A549 (cell line): ENCODE data around the gene CD276. TPM values are rescaled to one million over a fixed set of nuclear protein-coding genes. Genes with fewer than 3 reads are reported as not detected.
"Not testable (repeated sequence)": the region's sequence is repeated elsewhere in the genome, so short reads cannot be mapped to it uniquely, and the experiment has no call there.

Source experiments
- ATAC-seq, 2 experiments: fragments of 200-7000 bp in 1 of 2; fragments of >200 bp in 1 of 2; cut with Nextera tagmentation in 1 of 2; cut with Tn5 transposase in 1 of 2; 3 replicates each; pipeline versions ENCODE4 v1.8.0 to v1.9.1; 2018 to 2020; ENCODE audit warnings: mild to moderate bottlenecking in 1 of 2, moderate library complexity in 1 of 2
- CTCF ChIA-PET: fragments of 300-600 bp; sonication (Branson Sonifier 250); formaldehyde crosslinking; extraction: SDS; loops from one replicate; lab custom pipeline; 2021; ENCODE audit warnings: antibody characterized with exemption, inconsistent platforms; lab: Yijun Ruan, JAX
- POLR2A ChIA-PET: fragments of 350-600 bp; formaldehyde crosslinking; extraction: SDS; loops from one replicate; lab custom pipeline; 2021; ENCODE audit warnings: antibody characterized with exemption, inconsistent platforms; lab: Yijun Ruan, JAX
- DNase-seq, 2 experiments: peaks; one replicate each; pipeline versions ENCODE4 v3.0.0 to v3.0.0-alpha.2; 2011 to 2016; ENCODE audit warnings: low read depth in 1 of 2, low spot score in 1 of 2
- FAIRE-seq: peaks from 2 replicates; lab custom pipeline; 2011; peaks lifted over from hg19 to GRCh38; lab: Jason Lieb, UNC
- H3K27ac ChIP-seq, 2 experiments: fragments of >200 bp; sonication (Bioruptor Twin); formaldehyde crosslinking; 3 replicates each; pipeline ENCODE4 v1.5.1; 2016 to 2017
- H3K4me1 ChIP-seq: fragments of >200 bp; sonication (Bioruptor Twin); formaldehyde crosslinking; 3 replicates; pipeline ENCODE4 v1.6.1; 2016
- H3K4me2 ChIP-seq: fragments of >200 bp; sonication (Bioruptor Twin); formaldehyde crosslinking; 3 replicates; pipeline ENCODE4 v1.6.1; 2016
- H3K4me3 ChIP-seq: fragments of >200 bp; sonication (Bioruptor Twin); formaldehyde crosslinking; 3 replicates; pipeline ENCODE4 v1.5.1; 2016
- H3K9me3 ChIP-seq: fragments of >200 bp; sonication (Bioruptor Twin); formaldehyde crosslinking; 3 replicates; pipeline ENCODE4 v1.6.1; 2016
- CBX8 ChIP-seq: fragments of 200-600 bp; sonication (generic); IDR thresholded peaks from 2 replicates; pipeline ENCODE4 v1.6.1; 2016
- FOSL2 ChIP-seq, 2 experiments: fragments of 450-650 bp in 1 of 2; fragments of >200 bp in 1 of 2; sonication (Bioruptor Twin) in 1 of 2; formaldehyde crosslinking; IDR thresholded peaks; 2 replicates each; pipeline versions ENCODE4 v1.5.0 to v1.6.1; 2016 to 2020; ENCODE audit warnings: mild to moderate bottlenecking in 1 of 2, moderate library complexity in 1 of 2
- HEYL ChIP-seq: fragments of 250-450 bp; sonication (Bioruptor Pico); IDR thresholded peaks from 2 replicates; pipeline ENCODE4 v1.8.0; 2021; ENCODE audit warnings: mild to moderate bottlenecking, moderate library complexity
- JUN ChIP-seq, 2 experiments: fragments of >200 bp; sonication (Bioruptor Twin); formaldehyde crosslinking; IDR thresholded peaks; 2 replicates in 1 of 2; 3 replicates in 1 of 2; pipeline ENCODE4 v1.6.1; 2016 to 2017
- KDM5A ChIP-seq: fragments of 200-600 bp; sonication (generic); IDR thresholded peaks from 2 replicates; pipeline ENCODE4 v1.6.1; 2016; ENCODE audit warnings: antibody characterized with exemption, mild to moderate bottlenecking
- MAFK ChIP-seq: fragments of 450-650 bp; IDR thresholded peaks from 2 replicates; pipeline ENCODE4 v1.6.1; 2014; ENCODE audit not compliant: partially characterized antibody
- POLR2A ChIP-seq: IDR thresholded peaks from 2 replicates; pipeline ENCODE4 v1.6.1; 2012; ENCODE audit warnings: mild to moderate bottlenecking, low read length
- SMC3 ChIP-seq: fragments of >200 bp; sonication (Bioruptor Twin); formaldehyde crosslinking; IDR thresholded peaks from 3 replicates; pipeline ENCODE4 v1.6.1; 2018; ENCODE audit warnings: inconsistent platforms
- TP53 ChIP-seq: fragments of 250-450 bp; sonication (Bioruptor Pico); IDR thresholded peaks from 2 replicates; pipeline ENCODE4 v1.5.0; 2021; ENCODE audit warnings: mild to moderate bottlenecking, moderate library complexity
- USF2 ChIP-seq: fragments of 450-650 bp; IDR thresholded peaks from 2 replicates; pipeline ENCODE4 v1.6.1; 2014; ENCODE audit warnings: antibody characterized with exemption
- ZC3H11A ChIP-seq: fragments of 450-650 bp; IDR thresholded peaks from 2 replicates; pipeline ENCODE4 v1.6.1; 2014; ENCODE audit warnings: antibody characterized with exemption, mild to moderate bottlenecking
- ZSCAN20 ChIP-seq: fragments of 250-450 bp; sonication (Bioruptor Pico); IDR thresholded peaks from 2 replicates; pipeline ENCODE4 v1.8.0; 2022; ENCODE audit warnings: mild to moderate bottlenecking, moderate library complexity
- WGBS: methylation state at CpG from one replicate; pipeline ENCODE4 v1.1.6; 2017; ENCODE audit errors: missing lambda C conversion rate; 5-methylcytosine and 5-hydroxymethylcytosine counted together
- polyA minus RNA-seq: library from RNA; depleted of rRNA, polyadenylated mRNA; stranded (reverse); fragments of >200 nt; gene quantifications from 2 replicates; pipeline ENCODE4 v1.2.3, GENCODE V29; 2011; rRNA and poly(A)+ RNA removed
- polyA plus RNA-seq, 4 experiments: library from polyadenylated mRNA; depleted of rRNA in 3 of 4; stranded (reverse); fragments of >200 nt; fragmentation: RNase III in 1 of 4; extraction: RNeasy Plus Mini Kit Qiagen cat#74134 plus additional on column Dnase treatment in 1 of 4; gene quantifications; 2 replicates in 3 of 4; 3 replicates in 1 of 4; pipeline ENCODE4 v1.2.3, GENCODE V29; 2011 to 2017

The CD276 gene
- polyA plus RNA-seq (2011; rRNA removed), result 24.8 and 32.8 TPM in 2 replicates
- 29.6 and 41.4 TPM in 2 replicates for polyA plus RNA-seq (2012; cell fraction: cytosol; rRNA removed)
- polyA plus RNA-seq (2012; cell fraction: nucleus; rRNA removed), result 45.3 and 60.4 TPM in 2 replicates
- 23.6 to 31.0 TPM (median 30.3 TPM) in 3 replicates for polyA plus RNA-seq (2017; fragmentation: RNase III; extraction: RNeasy Plus Mini Kit Qiagen cat#74134 plus additional on column Dnase treatment)
- polyA minus RNA-seq, result 19.3 and 25.6 TPM in 2 replicates

GRCh38 chr15:73683777-73684580 lies at the start of gene CD276:
TSS of gene CD276 (plus strand) at chr15:73684383. CDS start at chr15:73699640, 15,257 bp downstream.
- Histone ChIP-seq H3K4me1 (peaks cover 29% of the 10 kb centered on the region), H3K4me3 (peak within 1 kb of the TSS; percentile 90), H3K4me2 (peak within 1 kb of the TSS; percentile 73), H3K9me3 (no peaks in the 10 kb centered on the region), H3K27ac (peak within 1 kb of the TSS; percentile 88 to 97)
- CTCF ChIA-PET, result interaction anchor here (0.6 to 7.2 kb wide), 7 partner anchors 15 to 399 kb away, joined by 3 to 84 read pairs (median 4); no protein-coding TSS in a partner anchor
- DNase-seq, result peak; percentile 47 to 57
- TF ChIP-seq POLR2A, result peak; percentile 34; the same call in 1 of the 2 replicates
- TF ChIP-seq ZC3H11A, result no peak
- TF ChIP-seq KDM5A, result no peak
- no peak for TF ChIP-seq HEYL (CRISPR knock-in tag)
- TF ChIP-seq SMC3, result no peak
- no peak for TF ChIP-seq ZSCAN20 (CRISPR knock-in tag)
- TF ChIP-seq TP53 (CRISPR knock-in tag), result no peak
- peak in 1 of 2 experiments; percentile 55; a peak in 1 of 5 replicates for TF ChIP-seq JUN (IDR thresholded peaks at IDR 0.05)
- WGBS, result 0% methylated on average over 9 of the region's 69 CpGs
- peak; percentile 88 to 89 for ATAC-seq
- FAIRE-seq, result no peak
- POLR2A ChIA-PET, result no interaction called here

GRCh38 chr15:73637527-73637926 lies 46.7 kb upstream of the CD276 start:
- Histone ChIP-seq H3K9me3 (no peaks in the 10 kb centered on the region), H3K4me1 (peaks cover 23% of the 10 kb centered on the region), H3K4me2 (no peak overlapping the region), H3K27ac (no peak overlapping the region), H3K4me3 (no peak overlapping the region)
- no peak for ATAC-seq
- FAIRE-seq, result no peak
- WGBS, result 31% methylated on average over 2 of the region's 2 CpGs
- TF ChIP-seq MAFK (peak; percentile 93), CBX8 (no peak)
- DNase-seq, result peak in 1 of 2 experiments; percentile 58
- CTCF ChIA-PET, result interaction anchor here (0.8 to 17.2 kb wide), 34 partner anchors 9 to 374 kb away, joined by 3 to 214 read pairs (median 12); partner anchors contain the start of gene CD276
- POLR2A ChIA-PET, result interaction anchor here (1.7 kb wide), 1 partner anchor 62 kb away, joined by 5 read pairs; no protein-coding TSS in a partner anchor

- DNase-seq, result peak in 1 of 2 experiments; percentile 73
- H3K27ac ChIP-seq, ATAC-seq, POLR2A ChIA-PET, H3K9me3 ChIP-seq, H3K4me3 ChIP-seq, FAIRE-seq: not testable (repeated sequence)
- CTCF ChIA-PET, result interaction anchor here (0.9 to 17.2 kb wide), 6 partner anchors 21 to 332 kb away, joined by 3 to 214 read pairs (median 96); no protein-coding TSS in a partner anchor
- H3K4me2 ChIP-seq, result peak overlapping the region; percentile 24
- H3K4me1 ChIP-seq, result peaks cover 14% of the 10 kb centered on the region
- WGBS, result 8% methylated on average over 5 of the region's 5 CpGs
Observed at GRCh38 chr15:73639464-73639863, 44.7 kb upstream of the CD276 start.

GRCh38 chr15:73647259-73648013 lies 36.7 kb upstream of the CD276 start:
- WGBS, result 42% methylated on average over 6 of the region's 6 CpGs
- no peak overlapping the region for H3K4me3 ChIP-seq
- no peak overlapping the region for H3K27ac ChIP-seq
- FAIRE-seq (no peak), DNase-seq (peak in 1 of 2 experiments; percentile 34), ATAC-seq (peak; percentile 39 to 40; a peak in 3 of 6 replicates)
- peaks cover 2% of the 10 kb centered on the region; the same call in 1 of the 3 replicates for H3K4me1 ChIP-seq
- POLR2A ChIA-PET, result interaction anchor here (0.6 to 0.7 kb wide), 2 partner anchors 51 to 957 kb away, joined by 3 to 8 read pairs; no protein-coding TSS in a partner anchor
- CTCF ChIA-PET, result interaction anchor here (1.1 to 4.8 kb wide), 3 partner anchors 11 to 87 kb away, joined by 3 to 36 read pairs (median 4); no protein-coding TSS in a partner anchor
- no peaks in the 10 kb centered on the region for H3K9me3 ChIP-seq
- TF ChIP-seq FOSL2 (IDR thresholded peaks at IDR 0.05) (no peak), FOSL2 (CRISPR knock-in tag; IDR thresholded peaks at IDR 0.05) (peak; percentile 38; the same call in 1 of the 2 replicates), USF2 (no peak)
- no peak overlapping the region for H3K4me2 ChIP-seq
